GM19397 (cell line): ENCODE measurements around the gene ETHE1.

Experiments used
- ATAC-seq: cut with Tn5 transposase; IDR thresholded peaks from one replicate; pipeline ENCODE4 v1.9.1; 2021; ENCODE audit warnings: mild to moderate bottlenecking, moderate library complexity; ENCODE audit not compliant: unreplicated experiment

Gene ETHE1

DNA sequence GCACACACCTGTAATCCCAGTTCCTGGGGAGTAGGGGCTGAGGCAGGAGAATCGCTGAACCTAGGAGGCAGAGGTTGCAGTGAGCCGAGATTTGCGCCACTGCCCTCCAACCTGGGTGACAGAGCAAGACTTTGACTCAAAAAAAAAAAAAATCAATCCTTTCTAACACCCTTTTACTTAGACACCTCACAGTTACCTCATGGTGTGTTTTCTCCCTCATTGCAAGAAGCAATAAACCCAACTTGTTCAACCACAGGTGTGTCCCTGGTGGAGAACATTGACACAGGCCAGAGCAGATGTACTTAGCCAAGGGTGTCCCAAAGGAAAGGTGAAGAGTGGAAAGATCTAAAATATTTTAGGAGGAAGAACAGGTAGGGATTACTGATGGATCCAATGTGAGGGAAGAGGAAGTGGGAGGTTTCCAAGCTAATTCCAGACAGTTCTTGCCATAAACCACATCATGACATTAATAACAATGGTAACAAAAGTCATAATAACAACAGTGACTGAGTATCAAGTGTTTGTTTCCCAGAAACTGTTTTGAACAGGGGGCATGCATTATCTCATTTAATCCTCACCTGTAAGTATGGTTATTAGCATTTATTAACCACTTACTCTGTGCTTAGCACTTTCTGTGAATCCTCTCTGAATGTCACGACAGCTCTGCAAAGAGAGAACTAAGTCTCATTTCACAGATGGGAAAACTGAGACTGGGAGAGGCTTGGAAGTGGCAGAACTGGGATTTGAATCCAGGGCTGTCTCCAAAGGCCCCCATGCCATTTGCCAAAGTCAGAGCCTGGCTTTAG is 58.4 kb downstream of the ETHE1 start:
- no peak for ATAC-seq

DNA sequence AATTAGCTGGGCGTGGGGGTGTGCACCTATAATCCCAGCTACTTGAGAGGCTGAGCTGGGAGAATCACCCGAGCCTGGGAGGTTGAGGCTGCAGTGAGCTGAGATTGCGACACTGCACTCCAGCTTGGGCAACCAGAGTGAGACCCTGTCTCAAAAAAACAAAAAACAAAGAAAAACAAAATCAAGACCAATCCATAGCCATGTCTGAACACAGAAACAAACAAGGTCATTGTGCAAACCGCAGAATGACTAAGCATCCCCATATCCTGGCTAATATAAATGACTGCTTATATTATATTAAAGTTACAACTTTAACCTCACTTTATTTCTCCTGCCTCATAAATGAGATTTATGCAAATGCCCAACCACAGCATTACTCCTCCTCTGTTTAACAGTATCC is 59.3 kb downstream of the ETHE1 start:
- no peak for ATAC-seq

DNA sequence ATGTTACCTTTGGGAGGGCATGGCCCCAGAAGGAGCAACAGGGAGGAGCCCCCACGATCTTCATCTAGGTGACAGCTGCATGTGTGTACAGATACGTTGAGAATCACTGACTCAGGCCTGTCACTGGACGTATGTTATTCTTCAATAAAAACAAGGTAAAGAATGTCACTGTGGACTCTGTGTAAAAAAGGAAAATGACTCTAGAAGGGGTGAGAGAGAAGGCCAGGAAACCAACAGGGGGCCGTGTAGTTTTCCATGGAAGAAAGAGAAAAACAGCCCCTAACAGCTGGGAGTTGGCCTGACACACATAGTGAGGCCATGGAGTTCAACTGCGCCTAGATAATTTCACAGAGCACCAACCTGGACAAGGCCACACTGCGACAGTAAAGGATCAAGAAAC is 59.7 kb downstream of the ETHE1 start:
- no peak for ATAC-seq

DNA sequence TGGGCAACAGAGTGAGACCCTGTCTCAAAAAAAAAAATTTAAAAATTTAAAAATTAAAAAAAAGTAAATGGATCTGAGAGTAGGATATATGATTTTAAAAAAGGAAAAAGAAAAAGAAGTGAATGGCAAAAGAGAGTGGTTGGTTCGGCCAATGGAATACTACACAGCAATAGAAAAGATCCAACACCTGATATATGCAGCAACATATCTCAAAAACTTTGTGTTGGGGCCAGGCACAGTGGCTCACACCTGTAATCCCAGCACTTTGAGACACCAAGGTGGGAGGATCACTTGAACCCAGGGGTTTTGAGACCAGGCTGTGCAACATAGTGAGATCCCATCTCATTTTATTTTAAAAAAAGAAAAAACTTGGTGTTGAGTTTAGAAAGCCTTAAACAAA is 60.2 kb downstream of the ETHE1 start:
- no peak for ATAC-seq

DNA sequence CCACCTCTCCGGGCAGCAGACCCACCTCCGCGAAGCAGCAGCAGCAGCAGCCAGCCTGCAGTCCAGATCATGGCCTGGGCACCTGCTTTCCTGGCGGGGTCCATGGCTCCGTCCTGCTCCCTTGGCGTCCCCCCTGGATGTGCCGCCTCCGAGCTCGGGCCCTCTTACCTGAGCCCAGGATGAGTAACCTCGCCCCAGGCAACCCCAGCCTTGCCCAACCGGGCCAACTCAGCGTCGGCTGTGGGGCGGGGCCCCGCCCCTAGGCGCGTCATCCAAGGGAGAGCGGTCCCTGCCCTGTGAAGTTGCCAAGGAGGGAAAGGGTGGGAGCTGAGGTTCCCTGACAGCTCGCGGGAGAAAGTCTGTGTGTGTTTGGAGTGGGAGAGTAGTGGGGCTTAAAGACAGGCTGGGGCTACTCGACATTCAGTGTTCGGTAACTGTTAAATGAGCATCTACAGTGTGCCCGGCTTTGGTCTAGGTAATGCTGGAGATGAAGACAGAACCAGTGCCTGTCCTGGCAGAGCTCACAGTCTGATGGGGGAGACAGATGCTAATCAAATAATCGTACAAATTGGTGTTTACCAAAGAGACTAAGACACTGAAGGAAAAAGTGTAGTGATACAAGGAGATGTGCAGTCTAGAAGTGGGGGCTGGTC is 61.4 kb downstream of the ETHE1 start, which contains the start of gene LYPD3:
LYPD3 (minus strand) TSS at position 141 of the 653 bp plus-strand sequence; CDS start at position 104, 37 bp downstream.
- ATAC-seq: no peak

DNA sequence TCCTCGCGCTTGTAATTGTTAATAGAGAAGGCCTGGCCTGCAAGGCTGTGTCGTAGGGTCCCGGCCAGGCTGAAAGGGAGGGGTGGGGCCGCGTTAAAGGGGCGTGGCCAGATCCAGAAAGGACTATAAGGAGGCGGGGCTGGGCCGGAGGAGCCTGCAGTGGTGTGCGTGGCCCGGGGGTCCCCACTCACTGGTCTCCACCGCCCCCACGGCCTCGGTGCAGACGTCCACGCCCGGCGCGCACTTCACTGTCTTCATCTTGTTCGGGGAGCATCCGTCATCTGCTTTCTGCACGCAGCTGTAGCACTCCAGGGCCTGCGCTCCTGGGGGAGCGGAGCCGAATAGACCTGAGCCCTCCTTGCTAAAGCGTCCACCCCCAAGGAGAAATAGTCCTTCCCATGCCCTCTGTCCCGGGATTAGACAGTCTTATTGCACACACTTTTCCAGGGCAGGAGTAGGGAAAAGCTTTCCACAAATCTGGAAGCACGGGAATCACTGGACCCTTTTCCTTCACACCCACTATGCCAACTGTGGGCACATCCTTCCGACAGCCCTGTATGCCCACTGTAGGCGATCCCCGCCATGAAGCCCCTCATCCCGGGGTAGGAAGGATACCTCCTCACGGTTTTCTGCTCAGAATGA is 62.7 kb downstream of the ETHE1 start:
- peak; percentile 31 for ATAC-seq

DNA sequence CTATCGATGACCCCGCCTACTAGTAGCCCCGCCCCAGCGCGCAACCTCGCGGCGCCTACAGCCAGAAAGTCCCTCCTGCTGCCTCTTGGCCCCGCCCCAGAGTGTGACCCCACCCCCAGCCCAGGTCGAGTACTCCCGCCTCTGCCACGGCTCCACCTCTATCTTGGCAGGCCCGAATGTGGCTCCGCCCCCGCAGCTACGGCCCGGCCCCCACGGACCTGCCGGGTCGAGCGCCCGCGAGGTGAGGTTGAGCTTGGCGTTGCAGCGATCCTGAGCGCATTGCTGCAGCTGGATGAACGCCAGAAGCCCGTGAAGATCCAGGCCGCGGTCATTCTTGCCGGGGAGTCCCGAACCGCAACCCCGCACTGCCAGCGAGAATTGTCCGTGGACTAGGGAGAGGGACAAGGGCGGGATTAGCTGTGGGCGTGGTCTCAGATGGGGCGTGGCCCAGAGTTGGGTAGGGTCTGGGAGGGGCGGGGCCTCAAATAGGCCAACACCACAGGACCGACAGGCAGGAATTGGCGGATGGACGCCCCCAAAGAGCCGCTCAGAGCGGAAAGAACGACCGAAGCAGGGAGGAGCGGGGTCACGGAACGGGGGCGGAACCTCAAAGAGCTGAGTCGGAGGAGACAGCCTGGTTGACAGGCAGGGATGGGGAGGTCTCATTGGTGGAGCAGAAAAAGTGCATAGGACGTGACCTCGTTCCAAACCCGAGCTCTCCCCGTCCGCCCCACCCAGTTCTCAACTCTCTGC is 63.4 kb downstream of the ETHE1 start:
- peak; percentile 84 for ATAC-seq

DNA sequence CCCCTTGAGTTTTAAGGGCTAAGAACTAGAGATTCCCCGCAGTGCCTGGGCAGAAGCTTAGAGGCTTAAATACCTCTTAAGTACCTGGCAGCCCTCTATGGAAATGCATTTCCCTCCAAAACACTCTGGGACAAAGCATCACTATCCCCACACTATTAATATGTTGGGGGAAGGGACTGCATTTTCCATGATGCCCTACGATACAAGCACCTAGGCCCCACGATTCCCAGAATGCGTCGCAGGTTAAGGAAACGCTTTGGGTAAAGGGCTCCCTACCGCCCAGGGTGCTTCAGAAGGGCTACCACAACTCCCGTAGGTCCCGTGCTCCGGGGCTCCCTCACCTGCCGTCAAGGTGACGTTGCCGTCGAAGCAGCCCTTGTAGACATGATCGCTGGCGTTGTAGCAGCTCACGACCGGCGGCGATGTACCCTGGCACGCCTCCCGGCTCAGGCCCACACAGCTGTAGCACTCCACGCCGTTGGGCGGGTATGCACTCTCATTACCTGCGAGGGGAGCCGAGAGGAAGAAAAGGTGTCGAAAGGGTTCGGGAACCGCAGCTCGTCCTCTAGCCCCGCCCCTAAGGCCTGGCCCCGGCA is 64.1 kb downstream of the ETHE1 start:
- ATAC-seq: no peak

DNA sequence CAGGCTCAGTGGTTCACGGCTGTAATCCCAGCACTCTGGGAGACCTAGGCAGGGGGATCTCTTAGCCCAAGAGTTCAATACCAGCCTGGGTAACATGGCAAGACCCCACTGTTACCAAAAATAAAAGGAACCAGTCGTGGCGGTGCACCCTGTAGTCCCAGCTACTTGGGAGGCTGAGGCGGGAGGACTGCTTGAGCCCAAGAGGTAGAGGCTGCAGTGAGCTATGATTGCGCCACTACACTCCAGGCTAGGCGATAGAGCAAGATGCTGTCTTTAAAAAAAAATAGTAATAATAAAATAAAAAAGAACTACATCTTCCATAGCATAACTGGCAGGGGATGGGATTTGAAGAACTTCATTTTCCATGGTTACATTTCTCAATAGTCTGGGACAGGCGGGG is 64.6 kb downstream of the ETHE1 start:
- no peak for ATAC-seq

DNA sequence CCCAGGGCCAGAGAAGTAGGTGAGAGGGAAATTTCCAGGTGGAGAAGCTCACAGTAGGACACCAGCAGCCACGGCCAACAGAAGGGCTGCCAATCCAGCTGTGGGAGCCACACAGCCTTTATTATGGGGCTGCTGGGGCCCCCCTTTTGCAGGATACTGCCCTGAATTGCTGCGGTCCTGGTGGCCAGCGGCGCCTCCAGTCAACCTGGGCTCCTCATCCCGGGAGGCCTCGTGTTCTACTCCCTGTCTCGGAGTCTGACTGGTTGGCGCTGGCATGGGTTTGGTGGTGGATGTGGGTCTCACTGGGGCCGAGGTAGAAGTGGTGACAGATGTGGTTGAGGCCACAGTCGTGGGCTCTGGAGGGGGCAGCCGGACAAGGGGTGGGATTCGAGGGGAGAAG is 65.7 kb downstream of the ETHE1 start:
- ATAC-seq: no peak

DNA sequence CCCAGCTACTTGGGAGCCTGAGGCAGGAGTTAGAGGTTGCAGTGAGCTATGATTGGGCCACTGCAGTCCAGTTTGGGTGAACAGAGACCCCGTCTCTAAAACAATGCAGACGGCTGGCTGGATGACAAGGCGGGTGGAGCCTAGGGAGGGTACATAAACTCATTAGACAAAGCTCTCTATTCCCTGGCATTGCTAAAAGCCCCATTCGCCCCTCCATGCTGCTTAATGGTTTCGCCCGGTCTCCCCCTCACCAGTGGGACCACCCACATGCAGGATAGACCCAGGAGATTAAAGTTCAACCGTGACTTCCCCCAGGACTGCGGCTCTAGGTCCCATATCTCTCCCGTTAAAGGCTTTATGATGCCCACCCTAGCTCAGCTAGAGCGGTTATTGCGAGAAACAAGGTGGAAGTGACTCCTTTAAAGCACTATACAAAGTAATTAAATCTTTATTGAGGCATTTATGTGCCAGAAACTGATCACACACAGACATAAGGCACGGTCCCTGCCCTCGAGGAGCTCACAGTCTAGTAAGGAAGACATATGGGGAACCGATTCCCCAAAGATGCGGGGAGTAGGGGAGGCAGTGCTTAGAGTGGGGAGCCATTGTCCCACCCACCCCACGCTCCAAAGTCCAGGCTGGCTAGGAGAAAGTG is 66.5 kb downstream of the ETHE1 start:
- ATAC-seq: no peak

DNA sequence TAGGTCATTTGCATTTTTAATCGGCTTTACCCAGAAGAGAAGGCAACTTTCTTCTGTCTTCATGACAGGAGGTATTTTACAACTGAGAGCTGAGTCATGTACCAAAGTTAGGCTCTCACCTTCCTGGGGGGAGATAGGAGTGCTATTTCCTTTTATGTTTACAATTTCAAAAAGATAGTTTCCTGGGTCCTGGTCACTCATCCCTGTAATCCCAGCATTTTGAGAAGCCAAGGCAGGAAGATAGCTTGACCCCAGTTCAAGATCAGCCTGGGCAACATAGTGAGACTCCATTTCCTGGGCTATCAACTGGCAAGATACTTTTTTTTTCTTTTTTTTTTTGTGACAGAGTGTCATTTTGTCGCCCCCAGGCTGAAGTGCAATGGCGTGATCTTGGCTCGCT is 69.2 kb downstream of the ETHE1 start:
- ATAC-seq: no peak
